Stomach (tissue), 9 donors: ENCODE data around the gene INPP4B. TPM values are rescaled to one million over a fixed set of nuclear protein-coding genes. Genes with fewer than 3 reads are reported as not detected.

Experiments used
- DNase-seq, 2 donors: peaks; one replicate each; pipeline versions ENCODE4 v3.0.0 to v3.0.0-alpha.2; 2013 to 2019
- H3K27ac ChIP-seq, 5 donors: fragments of 200-600 bp in 4 of 5; sonication (generic) in 4 of 5; one replicate each; pipeline ENCODE4 v1.5.1; 2013 to 2019; ENCODE audit warnings: mild to moderate bottlenecking in 1 of 5, moderate library complexity in 1 of 5
- H3K27me3 ChIP-seq, 3 donors: fragments of 200-600 bp; sonication (generic); one replicate each; pipeline ENCODE4 v1.5.1; 2017 to 2019; ENCODE audit warnings: mixed run types in 1 of 3
- H3K36me3 ChIP-seq, 4 donors: fragments of 200-600 bp; sonication (generic); 1 replicate in 3 of 4; 2 replicates in 1 of 4; pipeline ENCODE4 v1.5.1; 2016 to 2019
- H3K4me1 ChIP-seq, 4 donors: fragments of 200-600 bp; sonication (generic); one replicate each; pipeline ENCODE4 v1.5.1; 2016 to 2019
- H3K4me3 ChIP-seq, 4 donors: fragments of 200-600 bp; sonication (generic) in 3 of 4; one replicate each; pipeline ENCODE4 v1.5.1; 2016 to 2019; ENCODE audit warnings: mild to moderate bottlenecking in 1 of 4
- H3K9me3 ChIP-seq, 4 donors: fragments of 200-600 bp; sonication (generic); one replicate each; pipeline ENCODE4 v1.5.1; 2016 to 2019
- EP300 ChIP-seq: sonication (generic); formaldehyde crosslinking; IDR thresholded peaks from one replicate; pipeline ENCODE4 v1.6.1; 2017; ENCODE audit warnings: antibody characterized with exemption
- POLR2A ChIP-seq, 4 donors: fragments of 450-650 bp; IDR thresholded peaks; one replicate each; pipeline ENCODE4 v1.6.1; 2016; ENCODE audit warnings: antibody characterized with exemption in 4 of 4, control low read depth in 2 of 4, mild to moderate bottlenecking in 1 of 4, moderate library complexity in 1 of 4
- POLR2AphosphoS5 ChIP-seq, 3 donors: sonication (generic); formaldehyde crosslinking; IDR thresholded peaks; one replicate each; pipeline ENCODE4 v1.6.1; 2016; ENCODE audit warnings: antibody characterized with exemption in 3 of 3
- WGBS, 5 donors: extraction: QIAGEN DNeasy Blood & Tissue Kit in 3 of 5; methylation state at CpG; one replicate each; pipeline versions ENCODE4 v1.1.5 to v1.1.7; 2013 to 2018; 5-methylcytosine and 5-hydroxymethylcytosine counted together
- intact Hi-C: fragments of 100-400 bp; cut with DNase I; formaldehyde crosslinking; loops from one replicate; pipeline ENCODE4 v1.15.1; 2023; ENCODE audit warnings: low total_unique reads
- polyA plus RNA-seq, 3 donors: library from polyadenylated mRNA; stranded (reverse); fragments of 200-250 nt; gene quantifications; one replicate each; pipeline ENCODE4 v1.2.3, GENCODE V29; 2013
- total RNA-seq, 5 donors: library from RNA; depleted of rRNA; stranded (reverse); fragments of >200 nt; gene quantifications; one replicate each; pipeline versions ENCODE4 v1.1.0 to v1.2.3, GENCODE V29; 2014 to 2016
- TF ChIP-seq, protein P1 (sequence below), 7 experiments: fragments of 450-650 bp in 4 of 7; fragments of 200-600 bp in 3 of 7; sonication (generic) in 3 of 7; IDR thresholded peaks; one replicate each; pipeline ENCODE4 v1.5.1; 2016 to 2019; ENCODE audit warnings: antibody characterized with exemption in 7 of 7, control low read depth in 2 of 7, mild to moderate bottlenecking in 1 of 7
- donor health status: healthy with polysubstance abuse.
- donor health status: Bipolar disorder and iron deficiency.
- donor health status: healthy.

INPP4B gene
- total and polyA plus RNA-seq, 8 donors = 1.4 to 96.9 (median 11.7) TPM

DNA sequence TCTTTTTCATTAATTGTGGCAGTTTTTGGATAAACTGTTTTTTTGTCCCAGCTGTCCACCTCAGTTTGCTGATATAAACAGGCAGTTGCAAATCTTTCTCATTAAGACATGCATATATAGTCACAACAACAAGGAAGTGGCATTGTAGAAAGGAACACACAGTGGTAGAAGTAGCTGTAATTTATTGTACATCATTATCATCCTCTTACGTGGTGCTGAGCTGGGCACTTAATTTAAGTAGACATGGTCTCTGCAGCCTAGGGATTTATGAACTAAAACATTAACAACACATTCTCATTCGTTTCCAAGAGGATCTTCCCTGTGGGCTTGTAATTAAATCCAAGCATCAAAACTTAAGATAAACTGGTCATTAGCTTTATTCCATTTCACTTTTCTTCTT, 500.2 kb downstream of the INPP4B start:
- intact Hi-C loops = no loop called here
- Histone ChIP-seq H3K4me1 (peaks cover 4 to 27% (median 15%) of the 10 kb centered on the region in 4 donors), H3K27me3 (no peaks in the 10 kb centered on the region), H3K36me3 (no peaks in the 10 kb centered on the region), H3K9me3 (no peaks in the 10 kb centered on the region), H3K27ac (no peak overlapping the region), H3K4me3 (no peak overlapping the region)
- no peak for DNase-seq
- no peak for TF ChIP-seq POLR2AphosphoS5 (IDR thresholded peaks at IDR 0.05)
- TF ChIP-seq, protein P1, sequence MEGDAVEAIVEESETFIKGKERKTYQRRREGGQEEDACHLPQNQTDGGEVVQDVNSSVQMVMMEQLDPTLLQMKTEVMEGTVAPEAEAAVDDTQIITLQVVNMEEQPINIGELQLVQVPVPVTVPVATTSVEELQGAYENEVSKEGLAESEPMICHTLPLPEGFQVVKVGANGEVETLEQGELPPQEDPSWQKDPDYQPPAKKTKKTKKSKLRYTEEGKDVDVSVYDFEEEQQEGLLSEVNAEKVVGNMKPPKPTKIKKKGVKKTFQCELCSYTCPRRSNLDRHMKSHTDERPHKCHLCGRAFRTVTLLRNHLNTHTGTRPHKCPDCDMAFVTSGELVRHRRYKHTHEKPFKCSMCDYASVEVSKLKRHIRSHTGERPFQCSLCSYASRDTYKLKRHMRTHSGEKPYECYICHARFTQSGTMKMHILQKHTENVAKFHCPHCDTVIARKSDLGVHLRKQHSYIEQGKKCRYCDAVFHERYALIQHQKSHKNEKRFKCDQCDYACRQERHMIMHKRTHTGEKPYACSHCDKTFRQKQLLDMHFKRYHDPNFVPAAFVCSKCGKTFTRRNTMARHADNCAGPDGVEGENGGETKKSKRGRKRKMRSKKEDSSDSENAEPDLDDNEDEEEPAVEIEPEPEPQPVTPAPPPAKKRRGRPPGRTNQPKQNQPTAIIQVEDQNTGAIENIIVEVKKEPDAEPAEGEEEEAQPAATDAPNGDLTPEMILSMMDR (IDR thresholded peaks at IDR 0.05) = no peak
- TF ChIP-seq POLR2A (IDR thresholded peaks at IDR 0.05) = no peak
- TF ChIP-seq EP300 = no peak
- WGBS, 5 donors = 70 to 84% (median 78%) methylated on average over 2 of the region's 2 CpGs

DNA sequence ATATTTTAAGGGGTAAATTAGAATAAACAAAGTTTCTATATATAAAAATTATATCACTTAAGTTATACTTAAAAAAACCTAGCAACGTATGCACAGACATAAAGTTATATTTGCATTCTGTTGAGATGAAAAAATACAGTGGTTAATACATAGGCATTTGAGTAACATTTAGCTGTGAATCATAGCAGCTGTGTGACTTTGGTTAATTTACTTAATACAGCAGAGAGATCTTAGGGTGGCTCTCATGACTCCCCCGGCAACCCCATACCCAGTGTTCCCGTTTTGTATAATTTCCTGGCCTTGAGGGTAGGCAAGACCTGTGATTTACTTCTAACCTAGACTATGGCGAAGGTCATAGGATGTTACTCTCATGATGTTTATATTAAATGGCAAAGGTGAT, 504.8 kb downstream of the INPP4B start:
- H3K27ac ChIP-seq = no peak overlapping the region
- intact Hi-C loops = no loop called here
- no peaks in the 10 kb centered on the region for H3K36me3 ChIP-seq
- WGBS, 5 donors = 91 to 97% (median 93%) methylated on average over 4 of the region's 4 CpGs
- H3K4me3 ChIP-seq = no peak overlapping the region
- peaks cover 0 to 7% (median 2%) of the 10 kb centered on the region in 4 donors for H3K4me1 ChIP-seq
- H3K27me3 ChIP-seq = no peaks in the 10 kb centered on the region
- no peak for DNase-seq
- peaks cover 0 to 1% (median 0%) of the 10 kb centered on the region in 4 donors for H3K9me3 ChIP-seq
- no peak for TF ChIP-seq POLR2AphosphoS5 (IDR thresholded peaks at IDR 0.05)
- TF ChIP-seq, protein P1 (IDR thresholded peaks at IDR 0.05) = no peak
- no peak for TF ChIP-seq POLR2A (IDR thresholded peaks at IDR 0.05)
- TF ChIP-seq EP300 = no peak

DNA sequence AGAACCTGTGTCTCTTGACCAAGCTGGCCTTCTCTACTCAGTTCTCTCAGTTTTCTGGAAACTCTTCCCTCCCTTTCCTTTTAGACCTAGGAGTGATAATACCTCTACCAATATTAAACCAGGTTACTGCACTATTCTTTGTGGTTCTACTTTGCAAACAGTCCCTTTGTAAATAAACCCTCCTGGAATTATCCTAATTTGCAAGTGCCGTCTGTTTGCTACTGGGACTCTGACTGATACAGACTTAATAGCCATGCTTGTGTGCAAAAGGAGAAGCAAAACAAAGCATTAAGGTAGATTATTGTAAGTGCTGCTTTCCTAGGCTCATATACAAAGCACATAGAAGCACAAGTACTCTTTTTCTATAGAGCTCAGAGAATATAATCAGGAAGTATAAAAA, 507.0 kb downstream of the INPP4B start:
- intact Hi-C loops = no loop called here
- Histone ChIP-seq H3K4me3 (no peak overlapping the region), H3K4me1 (peaks cover 0 to 15% (median 2%) of the 10 kb centered on the region in 4 donors), H3K36me3 (no peaks in the 10 kb centered on the region), H3K27ac (peak overlapping the region in 2 of 5 donors; percentile 49 to 56), H3K9me3 (peaks cover 0 to 6% (median 0%) of the 10 kb centered on the region in 4 donors), H3K27me3 (no peaks in the 10 kb centered on the region)
- no peak for DNase-seq
- WGBS, 5 donors = 29 to 78% (median 47%) methylated on average over 1 of the region's 1 CpG
- TF ChIP-seq POLR2AphosphoS5 (IDR thresholded peaks at IDR 0.05) (no peak), EP300 (no peak), POLR2A (IDR thresholded peaks at IDR 0.05) (no peak)
- TF ChIP-seq, protein P1 (IDR thresholded peaks at IDR 0.05) = no peak

DNA sequence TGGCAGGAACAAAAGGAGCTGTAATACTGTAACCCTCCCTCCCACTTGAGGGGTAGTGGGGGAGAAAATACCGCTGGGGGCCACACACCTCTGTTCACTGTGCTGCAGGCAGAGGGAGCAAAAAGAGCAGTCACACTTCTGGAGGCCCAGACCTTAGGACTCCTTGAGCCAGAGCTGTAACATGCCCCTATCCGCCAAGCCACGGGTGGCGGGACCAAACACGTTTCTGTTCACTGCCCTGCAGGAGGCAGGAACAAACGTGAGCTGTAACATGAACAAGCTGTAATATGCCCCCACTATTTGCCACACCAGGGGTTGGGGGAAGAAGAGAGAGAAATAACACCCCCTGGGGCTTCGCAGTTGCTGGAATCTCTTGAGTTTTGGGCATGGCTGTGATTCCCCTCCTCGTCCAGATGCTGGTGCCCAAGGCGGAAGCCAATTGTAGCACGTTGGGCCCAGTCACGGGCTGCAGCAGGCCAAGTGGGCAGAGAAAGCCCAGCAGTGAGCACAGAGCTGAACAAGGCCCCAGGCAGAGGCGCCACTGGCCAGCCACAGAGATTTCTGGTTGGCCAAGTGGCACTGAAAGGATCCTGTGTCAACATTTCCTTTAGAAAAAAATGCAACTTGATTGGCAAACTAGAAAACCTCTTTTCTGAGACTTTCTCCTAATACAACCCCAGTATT, 509.7 kb downstream of the INPP4B start:
- H3K9me3 ChIP-seq = peaks cover 0 to 6% (median 0%) of the 10 kb centered on the region in 4 donors
- H3K36me3 ChIP-seq = no peaks in the 10 kb centered on the region
- no peak overlapping the region for H3K27ac ChIP-seq
- intact Hi-C loops = no loop called here
- no peaks in the 10 kb centered on the region for H3K27me3 ChIP-seq
- no peak for TF ChIP-seq POLR2AphosphoS5 (IDR thresholded peaks at IDR 0.05)
- TF ChIP-seq, protein P1 (IDR thresholded peaks at IDR 0.05) = no peak
- no peak for TF ChIP-seq EP300
- no peak for TF ChIP-seq POLR2A (IDR thresholded peaks at IDR 0.05)
- H3K4me3 ChIP-seq = no peak overlapping the region
- 87 to 97% (median 96%) methylated on average over 10 to 12 of the region's 12 CpGs for WGBS, 5 donors
- peaks cover 0 to 17% (median 5%) of the 10 kb centered on the region in 4 donors for H3K4me1 ChIP-seq
- DNase-seq = no peak
